D721Med (cell line): Measurements from ENCODE around the gene MICAL3.
"Not testable (repeated sequence)": the region's sequence is repeated elsewhere in the genome, so short reads cannot be mapped to it uniquely, and the experiment has no call there.

Experiments
- DNase-seq: peaks from one replicate; pipeline ENCODE4 v3.0.0; 2011; ENCODE audit warnings: low spot score; ENCODE audit not compliant: insufficient read length
- FAIRE-seq: peaks from 2 replicates; lab custom pipeline; 2011; peaks lifted over from hg19 to GRCh38; lab: Jason Lieb, UNC
- TF ChIP-seq, protein P1 (sequence below): IDR thresholded peaks from 2 replicates; pipeline ENCODE4 v1.5.1; 2012; ENCODE audit warnings: mild to moderate bottlenecking, control low read depth; ENCODE audit not compliant: insufficient read depth; ENCODE audit errors: missing control alignments

The MICAL3 gene, protein sequence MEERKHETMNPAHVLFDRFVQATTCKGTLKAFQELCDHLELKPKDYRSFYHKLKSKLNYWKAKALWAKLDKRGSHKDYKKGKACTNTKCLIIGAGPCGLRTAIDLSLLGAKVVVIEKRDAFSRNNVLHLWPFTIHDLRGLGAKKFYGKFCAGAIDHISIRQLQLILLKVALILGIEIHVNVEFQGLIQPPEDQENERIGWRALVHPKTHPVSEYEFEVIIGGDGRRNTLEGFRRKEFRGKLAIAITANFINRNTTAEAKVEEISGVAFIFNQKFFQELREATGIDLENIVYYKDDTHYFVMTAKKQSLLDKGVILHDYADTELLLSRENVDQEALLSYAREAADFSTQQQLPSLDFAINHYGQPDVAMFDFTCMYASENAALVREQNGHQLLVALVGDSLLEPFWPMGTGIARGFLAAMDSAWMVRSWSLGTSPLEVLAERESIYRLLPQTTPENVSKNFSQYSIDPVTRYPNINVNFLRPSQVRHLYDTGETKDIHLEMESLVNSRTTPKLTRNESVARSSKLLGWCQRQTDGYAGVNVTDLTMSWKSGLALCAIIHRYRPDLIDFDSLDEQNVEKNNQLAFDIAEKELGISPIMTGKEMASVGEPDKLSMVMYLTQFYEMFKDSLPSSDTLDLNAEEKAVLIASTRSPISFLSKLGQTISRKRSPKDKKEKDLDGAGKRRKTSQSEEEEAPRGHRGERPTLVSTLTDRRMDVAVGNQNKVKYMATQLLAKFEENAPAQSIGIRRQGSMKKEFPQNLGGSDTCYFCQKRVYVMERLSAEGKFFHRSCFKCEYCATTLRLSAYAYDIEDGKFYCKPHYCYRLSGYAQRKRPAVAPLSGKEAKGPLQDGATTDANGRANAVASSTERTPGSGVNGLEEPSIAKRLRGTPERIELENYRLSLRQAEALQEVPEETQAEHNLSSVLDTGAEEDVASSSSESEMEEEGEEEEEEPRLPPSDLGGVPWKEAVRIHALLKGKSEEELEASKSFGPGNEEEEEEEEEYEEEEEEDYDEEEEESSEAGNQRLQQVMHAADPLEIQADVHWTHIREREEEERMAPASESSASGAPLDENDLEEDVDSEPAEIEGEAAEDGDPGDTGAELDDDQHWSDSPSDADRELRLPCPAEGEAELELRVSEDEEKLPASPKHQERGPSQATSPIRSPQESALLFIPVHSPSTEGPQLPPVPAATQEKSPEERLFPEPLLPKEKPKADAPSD (N-terminal part only)

DNA sequence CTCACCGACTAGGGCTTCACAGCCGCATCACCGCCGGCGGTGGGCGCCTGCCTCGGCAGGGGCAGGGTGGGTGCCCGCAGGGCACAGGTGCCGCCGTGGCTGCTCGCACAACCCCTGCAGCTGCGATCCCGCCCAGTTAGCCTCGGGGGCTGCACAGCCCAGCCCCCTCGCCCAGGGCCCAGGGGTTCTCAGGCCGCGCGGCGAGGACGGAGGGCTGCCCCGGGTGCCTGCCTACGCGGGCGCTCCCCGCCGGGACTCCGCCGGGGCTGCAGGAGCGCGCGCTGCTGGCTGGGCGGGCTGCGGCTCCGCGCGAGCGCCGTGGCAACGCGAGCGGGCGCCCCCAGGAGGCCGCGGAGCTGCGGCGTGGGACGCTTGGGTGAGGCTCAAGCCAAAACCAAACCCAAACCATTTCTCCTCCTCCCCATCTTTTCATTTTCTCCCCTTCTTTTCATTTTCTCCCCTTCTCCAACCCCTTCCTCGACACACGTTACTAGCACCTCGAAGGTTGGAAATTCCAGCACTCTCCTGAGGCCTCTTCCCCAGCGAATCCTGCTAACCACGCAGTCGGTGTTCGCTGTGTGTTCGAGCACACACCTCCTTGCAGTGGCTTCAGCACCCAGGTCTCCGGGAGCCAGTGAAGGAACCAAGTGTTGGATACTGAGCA is at the start of gene MICAL3:
Gene MICAL3, minus strand, starts transcription at position 286 of the 664 bp plus-strand sequence. CDS start 117,749 bp downstream, outside the sequence.
- DNase-seq (peak; percentile 61), FAIRE-seq (no peak)
- TF ChIP-seq, protein P1, sequence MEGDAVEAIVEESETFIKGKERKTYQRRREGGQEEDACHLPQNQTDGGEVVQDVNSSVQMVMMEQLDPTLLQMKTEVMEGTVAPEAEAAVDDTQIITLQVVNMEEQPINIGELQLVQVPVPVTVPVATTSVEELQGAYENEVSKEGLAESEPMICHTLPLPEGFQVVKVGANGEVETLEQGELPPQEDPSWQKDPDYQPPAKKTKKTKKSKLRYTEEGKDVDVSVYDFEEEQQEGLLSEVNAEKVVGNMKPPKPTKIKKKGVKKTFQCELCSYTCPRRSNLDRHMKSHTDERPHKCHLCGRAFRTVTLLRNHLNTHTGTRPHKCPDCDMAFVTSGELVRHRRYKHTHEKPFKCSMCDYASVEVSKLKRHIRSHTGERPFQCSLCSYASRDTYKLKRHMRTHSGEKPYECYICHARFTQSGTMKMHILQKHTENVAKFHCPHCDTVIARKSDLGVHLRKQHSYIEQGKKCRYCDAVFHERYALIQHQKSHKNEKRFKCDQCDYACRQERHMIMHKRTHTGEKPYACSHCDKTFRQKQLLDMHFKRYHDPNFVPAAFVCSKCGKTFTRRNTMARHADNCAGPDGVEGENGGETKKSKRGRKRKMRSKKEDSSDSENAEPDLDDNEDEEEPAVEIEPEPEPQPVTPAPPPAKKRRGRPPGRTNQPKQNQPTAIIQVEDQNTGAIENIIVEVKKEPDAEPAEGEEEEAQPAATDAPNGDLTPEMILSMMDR: peak; percentile 58

DNA sequence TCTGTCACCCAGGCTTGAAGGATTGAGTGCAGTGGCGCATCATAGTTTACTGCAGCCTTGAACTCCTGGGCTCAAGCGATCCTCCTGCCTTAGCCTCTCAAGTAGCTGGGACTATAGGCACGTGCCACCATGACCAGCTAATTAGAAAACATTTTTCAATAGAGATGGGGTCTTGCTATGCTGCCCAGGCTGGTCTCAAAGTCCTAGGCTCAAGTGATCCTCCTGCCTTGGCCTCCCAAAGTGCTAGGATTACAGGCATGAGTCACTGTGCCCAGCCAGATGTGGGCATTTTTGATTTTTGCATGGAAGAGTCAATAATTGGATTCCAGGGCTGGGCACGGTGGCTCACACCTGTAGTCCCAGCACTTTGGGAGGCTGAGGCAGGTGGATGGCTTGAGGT is 49.6 kb upstream of the MICAL3 start:
- FAIRE-seq, DNase-seq: not testable (repeated sequence)

DNA sequence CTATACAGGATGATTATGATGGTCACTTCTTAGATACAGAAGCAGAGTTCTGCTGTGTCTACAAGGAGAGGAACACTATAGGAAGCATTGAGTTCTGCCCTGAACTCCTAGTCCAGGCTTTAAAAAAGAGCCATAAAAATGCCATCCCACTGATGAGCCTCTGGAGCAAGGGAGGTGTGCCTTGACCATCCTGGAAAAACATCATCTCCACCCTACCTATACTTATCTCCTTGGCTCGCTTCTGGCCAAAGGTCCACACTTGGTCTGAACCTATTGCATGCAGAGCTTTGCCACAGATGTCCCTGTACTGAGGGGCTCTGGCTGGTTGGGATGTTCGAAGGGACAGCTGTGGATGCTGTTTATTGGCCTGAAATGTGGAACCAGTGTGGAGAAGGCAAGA is 49.1 kb upstream of the MICAL3 start:
- TF ChIP-seq, protein P1: no peak
- DNase-seq: no peak
- FAIRE-seq: no peak

DNA sequence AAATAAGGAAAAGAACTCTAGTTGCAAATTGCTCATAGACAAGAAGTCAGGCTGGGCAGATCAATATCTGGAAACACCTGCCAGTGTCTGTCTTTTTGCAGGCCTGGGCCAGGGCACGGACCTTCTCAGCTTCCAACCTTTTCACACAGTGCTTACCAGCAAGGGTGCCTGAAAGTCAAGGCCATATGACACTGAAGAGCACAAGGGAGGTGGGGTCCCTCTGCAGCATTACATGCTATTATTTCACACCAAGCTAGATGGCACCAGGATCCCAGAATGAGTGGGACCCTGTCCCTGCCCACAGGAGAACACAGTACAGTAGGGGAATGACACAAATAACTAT is 47.6 kb upstream of the MICAL3 start:
- FAIRE-seq (no peak), DNase-seq (no peak)
- TF ChIP-seq, protein P1: no peak

DNA sequence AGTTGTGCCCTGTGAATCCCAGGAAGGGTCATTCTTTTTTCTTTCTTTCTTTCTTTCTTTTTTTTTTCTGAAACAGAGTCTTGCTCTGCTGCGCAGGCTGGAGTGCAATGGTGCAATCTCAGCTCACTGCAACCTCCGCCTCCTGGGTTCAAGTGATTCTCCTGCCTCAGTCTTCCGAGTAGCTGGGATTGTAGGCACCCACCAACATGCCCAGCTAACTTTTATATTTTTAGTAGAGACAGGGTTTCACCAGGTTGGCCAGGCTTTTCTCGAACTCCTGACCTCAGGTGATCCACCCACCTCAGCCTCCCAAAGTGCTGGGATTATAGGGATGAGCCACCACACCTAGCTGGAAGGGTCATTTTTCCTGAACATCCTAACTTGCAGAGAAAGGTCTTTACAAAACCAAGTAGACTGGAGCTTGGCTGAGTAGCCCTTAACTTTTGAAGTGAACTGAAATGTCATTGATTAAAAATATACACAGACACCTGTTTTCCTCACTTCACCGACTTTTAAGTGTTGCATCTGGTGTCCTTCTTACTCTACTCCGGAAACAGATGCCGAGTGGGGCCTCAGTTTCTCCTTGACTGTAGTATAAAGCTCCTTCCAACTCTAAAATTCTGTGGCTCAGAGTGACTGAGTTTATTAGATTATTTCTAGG is 47.1 kb upstream of the MICAL3 start:
- DNase-seq, FAIRE-seq: not testable (repeated sequence)

DNA sequence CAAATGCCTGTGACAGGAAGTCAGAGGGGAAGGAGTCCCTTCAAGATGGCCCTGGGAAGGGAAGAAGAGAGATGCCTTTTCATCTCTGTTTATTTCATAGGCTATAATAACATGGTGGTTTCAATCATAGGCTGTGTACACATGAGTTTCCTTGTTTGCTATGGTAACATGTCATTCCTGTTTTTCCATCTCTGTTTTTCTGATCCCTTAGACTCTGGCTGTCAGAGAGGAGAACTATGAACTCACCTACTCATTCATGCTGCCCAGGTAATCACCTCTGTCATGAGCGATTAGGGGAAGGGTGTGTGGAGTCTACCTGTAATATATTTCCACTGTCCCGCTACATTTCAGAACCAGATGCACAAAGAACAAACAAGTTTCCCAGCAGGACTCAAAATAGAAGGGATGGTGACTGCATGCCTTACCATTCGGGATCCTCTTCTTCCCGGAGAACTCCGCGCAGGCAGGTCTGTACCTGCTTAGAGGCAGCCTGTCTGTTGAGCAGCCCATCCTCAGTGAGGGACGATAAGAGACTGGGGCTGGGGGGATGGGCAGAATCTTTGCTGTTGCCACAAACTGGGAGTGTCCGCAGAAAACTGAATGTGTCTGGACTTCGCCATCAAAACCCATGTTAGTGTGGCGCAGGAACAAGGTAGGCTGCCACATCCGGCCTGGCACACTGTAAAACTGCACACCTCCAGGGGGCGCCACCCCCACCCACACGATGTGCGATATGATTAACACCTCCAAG is 46.4 kb upstream of the MICAL3 start:
- no peak for DNase-seq
- no peak for FAIRE-seq
- TF ChIP-seq, protein P1: peak; percentile 14

DNA sequence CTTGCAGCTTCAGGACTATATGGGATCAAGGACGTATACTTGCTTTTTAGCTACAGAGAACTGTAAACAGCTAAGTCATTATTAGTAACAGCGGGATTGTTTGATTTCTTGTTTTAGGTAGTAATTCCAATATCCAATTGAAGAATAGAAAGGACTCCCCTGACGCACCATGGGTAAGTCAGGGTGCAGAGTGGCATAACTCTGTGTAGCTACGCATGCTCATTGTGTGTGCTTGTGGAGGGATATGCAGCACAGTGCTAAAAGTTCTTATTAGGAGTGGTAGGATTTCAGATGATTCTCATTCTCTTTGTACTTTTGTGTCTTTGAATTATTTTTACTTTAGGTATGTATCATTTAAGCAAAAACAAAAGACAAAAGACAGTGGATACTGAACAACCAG is 45.7 kb upstream of the MICAL3 start:
- DNase-seq: no peak
- FAIRE-seq: no peak
- TF ChIP-seq, protein P1: no peak
